Fibroblast of skin of scalp (primary cell): ENCODE results near the gene C1orf226.
A peak's percentile ranks its signal among the peaks of the same experiment; 100 is the strongest.

Experiments
- DNase-seq: peaks from one replicate; pipeline ENCODE4 v3.0.0-alpha.2; 2013

C1orf226 gene

GRCh38 chr1:162385702-162386101 is 4.2 kb downstream of the C1orf226 start:
- DNase-seq: no peak

- DNase-seq: no peak
Observed at GRCh38 chr1:162386292-162387225, 5.0 kb downstream of the C1orf226 start.

GRCh38 chr1:162387226-162388082 is 5.9 kb downstream of the C1orf226 start:
- no peak for DNase-seq

- DNase-seq: no peak
Observed at GRCh38 chr1:162388083-162388594, 6.6 kb downstream of the C1orf226 start.

- no peak for DNase-seq
Observed at GRCh38 chr1:162388615-162389014, 7.1 kb downstream of the C1orf226 start.

GRCh38 chr1:162389021-162389818 is 7.7 kb downstream of the C1orf226 start:
- peak; percentile 9 for DNase-seq

GRCh38 chr1:162389971-162390370 is 8.4 kb downstream of the C1orf226 start:
- DNase-seq: no peak

GRCh38 chr1:162390396-162391185 is 9.1 kb downstream of the C1orf226 start:
- no peak for DNase-seq

GRCh38 chr1:162391790-162392563 is 10.4 kb downstream of the C1orf226 start:
- DNase-seq: peak; percentile 48

GRCh38 chr1:162396201-162396906 is 14.8 kb downstream of the C1orf226 start:
- no peak for DNase-seq

GRCh38 chr1:162397039-162397448 is 15.5 kb downstream of the C1orf226 start:
- DNase-seq: no peak

- no peak for DNase-seq
Observed at GRCh38 chr1:162397943-162398560, 16.5 kb downstream of the C1orf226 start.

- DNase-seq: no peak
Observed at GRCh38 chr1:162398999-162399580, 17.6 kb downstream of the C1orf226 start.

GRCh38 chr1:162400790-162401355 is 19.3 kb downstream of the C1orf226 start:
- no peak for DNase-seq

GRCh38 chr1:162404550-162405160 is 23.1 kb downstream of the C1orf226 start:
- DNase-seq: peak; percentile 52

GRCh38 chr1:162405800-162406199 is 24.3 kb downstream of the C1orf226 start:
- DNase-seq: no peak

- no peak for DNase-seq
Observed at GRCh38 chr1:162406811-162407210, 25.3 kb downstream of the C1orf226 start.

- no peak for DNase-seq
Observed at GRCh38 chr1:162407539-162407938, 26.0 kb downstream of the C1orf226 start.
